GM23248 (cell line): ENCODE data around the gene FAM234B.

ENCODE experiments used
- EZH2 ChIP-seq: fragments of 200-600 bp; sonication (generic); IDR thresholded peaks from 2 replicates; pipeline ENCODE4 v1.6.1; 2018; ENCODE audit warnings: antibody characterized with exemption, mild to moderate bottlenecking; ENCODE audit not compliant: insufficient read depth, poor library complexity, severe bottlenecking
- EZH2phosphoT487 ChIP-seq: fragments of 200-600 bp; sonication (generic); IDR thresholded peaks from 2 replicates; pipeline ENCODE4 v1.6.1; 2018; ENCODE audit warnings: antibody characterized with exemption, moderate library complexity, mild to moderate bottlenecking, low read depth; ENCODE audit not compliant: insufficient read depth

GRCh38 chr12:13084898-13085640, 40.9 kb downstream of the FAM234B start:
- TF ChIP-seq EZH2 (no peak), EZH2phosphoT487 (no peak)
